ENCODE results near the gene CD300LD. TPM values are rescaled to one million over a fixed set of nuclear protein-coding genes. Genes with fewer than 3 reads are reported as not detected.

The CD300LD gene
- total RNA-seq, 4 donors from 2014 or later = not detected

GRCh38 chr17:74591503-74591902, 580 bp downstream of the CD300LD start:
- Histone ChIP-seq H3K9me3 (no peaks in the 10 kb centered on the region), H3K27me3 (no peaks in the 10 kb centered on the region), H3K27ac (no peak overlapping the region), H3K4me1 (no peaks in the 10 kb centered on the region), H3K36me3 (no peaks in the 10 kb centered on the region), H3K4me3 (no peak overlapping the region)
- no peak for DNase-seq
- TF ChIP-seq POLR2A (IDR thresholded peaks at IDR 0.05) (no peak), CTCF (IDR thresholded peaks at IDR 0.05) (no peak)

- Histone ChIP-seq H3K27me3 (no peaks in the 10 kb centered on the region), H3K4me1 (no peaks in the 10 kb centered on the region), H3K4me3 (no peak overlapping the region), H3K36me3 (no peaks in the 10 kb centered on the region), H3K27ac (no peak overlapping the region), H3K9me3 (no peaks in the 10 kb centered on the region)
- TF ChIP-seq POLR2A (IDR thresholded peaks at IDR 0.05) = no peak
- no peak for TF ChIP-seq CTCF (IDR thresholded peaks at IDR 0.05)
- DNase-seq = no peak
Measured at GRCh38 chr17:74585711-74586110, 6.4 kb downstream of the CD300LD start.

- H3K4me3 ChIP-seq = no peak overlapping the region
Measured at GRCh38 chr17:74584292-74585060, 7.6 kb downstream of the CD300LD start.

GRCh38 chr17:74582633-74583032, 9.4 kb downstream of the CD300LD start:
- no peak for DNase-seq
- Histone ChIP-seq H3K4me3 (no peak overlapping the region), H3K4me1 (no peaks in the 10 kb centered on the region), H3K27ac (no peak overlapping the region), H3K9me3 (no peaks in the 10 kb centered on the region), H3K27me3 (no peaks in the 10 kb centered on the region), H3K36me3 (no peaks in the 10 kb centered on the region)
- TF ChIP-seq CTCF (IDR thresholded peaks at IDR 0.05) = no peak

More at GRCh38 chr17:74584292-74585060, 7.6 kb downstream of the CD300LD start:
- H3K9me3 ChIP-seq = no peaks in the 10 kb centered on the region
- H3K27me3 ChIP-seq = no peaks in the 10 kb centered on the region
- no peaks in the 10 kb centered on the region for H3K36me3 ChIP-seq
- peak in 1 of 3 donors; percentile 43 for DNase-seq
- H3K4me1 ChIP-seq = no peaks in the 10 kb centered on the region
- no peak for TF ChIP-seq POLR2A (IDR thresholded peaks at IDR 0.05)
- no peak for TF ChIP-seq CTCF (IDR thresholded peaks at IDR 0.05)
- peak overlapping the region in 1 of 4 donors; percentile 35 for H3K27ac ChIP-seq

GRCh38 chr17:74579900-74580299, 12.2 kb downstream of the CD300LD start:
- H3K9me3 ChIP-seq = no peaks in the 10 kb centered on the region
- DNase-seq = no peak
- no peaks in the 10 kb centered on the region for H3K4me1 ChIP-seq
- H3K27me3 ChIP-seq = no peaks in the 10 kb centered on the region
- H3K4me3 ChIP-seq = no peak overlapping the region
- H3K27ac ChIP-seq = no peak overlapping the region
- no peaks in the 10 kb centered on the region for H3K36me3 ChIP-seq
- TF ChIP-seq CTCF (IDR thresholded peaks at IDR 0.05) = no peak
- TF ChIP-seq POLR2A (IDR thresholded peaks at IDR 0.05) = no peak

Measured in Peyer's patch (tissue), 4 donors.